A673 (cell line): ENCODE measurements around the gene HOXC12. TPM values are rescaled to one million over a fixed set of nuclear protein-coding genes. Genes with fewer than 3 reads are reported as not detected.

Experiments
- BruUV-seq: library from RNA; stranded (reverse); fragments of 400-500 nt; replicated peaks from 2 replicates; lab custom pipeline; 2021; lab: Mats Ljungman, UMichigan
- CTCF ChIA-PET: fragments of 300-600 bp; sonication (Branson Sonifier 250); formaldehyde crosslinking; loops from one replicate; lab custom pipeline; 2022; ENCODE audit warnings: antibody characterized with exemption; lab: Charles Lee
- POLR2A ChIA-PET: fragments of 300-600 bp; sonication (Branson Sonifier 250); formaldehyde crosslinking; loops from one replicate; lab custom pipeline; 2022; ENCODE audit warnings: antibody characterized with exemption; ENCODE audit not compliant: low non-redundant PET; lab: Charles Lee
- DNase-seq: peaks from one replicate; pipeline ENCODE4 v3.0.0-alpha.2; 2015; ENCODE audit warnings: low spot score
- H3K27ac ChIP-seq: fragments of 200-600 bp; sonication (generic); 2 replicates; pipeline ENCODE4 v1.5.1; 2016; ENCODE audit warnings: mixed run types, low read depth, mild to moderate bottlenecking, mixed read lengths, antibody characterized with exemption, low read length; ENCODE audit not compliant: poor library complexity, severe bottlenecking
- H3K27me3 ChIP-seq: fragments of 200-600 bp; sonication (generic); replicated peaks from 2 replicates; pipeline ENCODE4 v1.6.1; 2017; ENCODE audit warnings: mixed run types, low read depth, mild to moderate bottlenecking, mixed read lengths, antibody characterized with exemption, low read length; ENCODE audit not compliant: insufficient read depth, poor library complexity
- H3K36me3 ChIP-seq: fragments of 200-600 bp; sonication (generic); 2 replicates; pipeline ENCODE4 v1.6.1; 2016; ENCODE audit warnings: mixed run types, mild to moderate bottlenecking, mixed read lengths, antibody characterized with exemption, low read length; ENCODE audit not compliant: insufficient read depth, poor library complexity, severe bottlenecking
- H3K4me1 ChIP-seq: fragments of 200-600 bp; sonication (generic); 2 replicates; pipeline ENCODE4 v1.6.1; 2017; ENCODE audit warnings: mixed run types, mild to moderate bottlenecking, mixed read lengths, antibody characterized with exemption, low read length; ENCODE audit not compliant: insufficient read depth, poor library complexity, severe bottlenecking
- H3K4me3 ChIP-seq: fragments of 200-600 bp; sonication (generic); 2 replicates; pipeline ENCODE4 v1.5.1; 2016; ENCODE audit warnings: low read depth, mixed run types, mild to moderate bottlenecking, mixed read lengths, low read length; ENCODE audit not compliant: poor library complexity, severe bottlenecking
- H3K9me3 ChIP-seq: fragments of 200-600 bp; sonication (generic); 2 replicates; pipeline ENCODE4 v1.6.1; 2016; ENCODE audit warnings: mixed run types, low read depth, mild to moderate bottlenecking, mixed read lengths, antibody characterized with exemption, low read length; ENCODE audit not compliant: poor library complexity, severe bottlenecking
- CTCF ChIP-seq: fragments of 300-800, 200-600 bp; sonication (generic); conservative IDR thresholded peaks from 2 replicates; pipeline ENCODE4 v1.5.1; 2017; ENCODE audit warnings: low read depth, mild to moderate bottlenecking, antibody characterized with exemption, low read length, moderate library complexity, mixed read lengths
- EZH2 ChIP-seq: fragments of 200-600 bp; sonication (generic); IDR thresholded peaks from 2 replicates; pipeline ENCODE4 v1.6.1; 2017; ENCODE audit warnings: borderline replicate concordance, low read depth, mild to moderate bottlenecking, mixed read lengths, antibody characterized with exemption, low read length; ENCODE audit not compliant: poor library complexity, severe bottlenecking
- intact Hi-C: fragments of 100-400 bp; cut with micrococcal nuclease; formaldehyde crosslinking; loops from one replicate; pipeline ENCODE4 v1.10.0; 2022; ENCODE audit not compliant: unreplicated experiment
- total RNA-seq: library from RNA; stranded (reverse); gene quantifications from 2 replicates; pipeline ENCODE4 v1.2.3, GENCODE V29; 2021

Gene HOXC12
- total RNA-seq, 1 experiment from 2014 or later = 4.6 TPM

GRCh38 chr12:53953831-53954693 lies 641 bp upstream of the HOXC12 start:
- Histone ChIP-seq H3K4me3 (peak overlapping the region; percentile 62), H3K27me3 (peaks cover 6% of the 10 kb centered on the region), H3K9me3 (no peaks in the 10 kb centered on the region), H3K36me3 (no peaks in the 10 kb centered on the region), H3K27ac (no peak overlapping the region), H3K4me1 (peaks cover 3% of the 10 kb centered on the region)
- BruUV-seq = no TSS peak
- no peak for TF ChIP-seq CTCF
- TF ChIP-seq EZH2 = no peak
- ChIA-PET POLR2A (interaction anchor here (0.8 kb wide), 1 partner anchor 907 kb away, joined by 5 read pairs; no protein-coding TSS in a partner anchor), CTCF (no interaction called here)
- intact Hi-C loops = no loop called here
- no peak for DNase-seq

- H3K27me3 ChIP-seq = peaks cover 6% of the 10 kb centered on the region
- H3K4me3 ChIP-seq = peak overlapping the region; percentile 62
- H3K27ac ChIP-seq = peak overlapping the region; percentile 62
- no peaks in the 10 kb centered on the region for H3K9me3 ChIP-seq
- no peaks in the 10 kb centered on the region for H3K36me3 ChIP-seq
- DNase-seq = peak; percentile 58
- peaks cover 3% of the 10 kb centered on the region for H3K4me1 ChIP-seq
- intact Hi-C loops = no loop called here
- ChIA-PET POLR2A (interaction anchor here (0.6 to 0.8 kb wide), 3 partner anchors 13 to 908 kb away, joined by 5 to 9 read pairs (median 6); no protein-coding TSS in a partner anchor), CTCF (interaction anchor here (0.5 to 0.7 kb wide), 2 partner anchors 50 to 264 kb away, joined by 3 read pairs; no protein-coding TSS in a partner anchor)
- TF ChIP-seq CTCF (no peak), EZH2 (no peak)
- BruUV-seq = no TSS peak
Measured at GRCh38 chr12:53955036-53955775, 503 bp downstream of the HOXC12 start.

DNA sequence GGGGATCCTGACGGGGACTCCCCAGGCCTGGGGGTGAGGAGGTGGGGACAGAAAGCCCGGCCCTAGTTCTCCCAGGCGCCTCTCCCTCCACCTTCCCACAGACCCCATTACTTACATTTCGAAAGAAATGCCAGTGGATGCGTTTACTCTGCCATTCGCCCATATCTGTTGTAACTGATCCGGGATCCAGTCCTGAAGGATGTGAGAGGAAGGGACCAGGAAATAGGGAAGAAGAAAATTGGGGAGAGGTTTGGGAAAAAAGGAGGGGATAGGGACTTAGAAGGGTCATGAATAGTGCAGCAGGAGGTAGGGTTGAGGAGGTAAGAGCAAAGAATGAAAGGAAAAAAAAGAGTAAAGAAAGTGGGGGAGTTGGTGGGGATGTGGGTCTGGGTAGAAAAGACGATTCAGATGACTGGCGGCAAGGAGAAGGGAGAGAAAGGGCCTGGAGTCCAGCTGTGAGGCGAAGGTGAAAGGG lies 1.1 kb downstream of the HOXC12 start:
- no TSS peak for BruUV-seq
- DNase-seq = no peak
- Histone ChIP-seq H3K4me1 (peaks cover 3% of the 10 kb centered on the region), H3K9me3 (no peaks in the 10 kb centered on the region), H3K27me3 (peaks cover 6% of the 10 kb centered on the region), H3K36me3 (no peaks in the 10 kb centered on the region), H3K27ac (no peak overlapping the region), H3K4me3 (peak overlapping the region; percentile 62)
- TF ChIP-seq CTCF = no peak
- TF ChIP-seq EZH2 = no peak
- ChIA-PET CTCF (no interaction called here), POLR2A (interaction anchor here (0.6 kb wide), 1 partner anchor 170 kb away, joined by 9 read pairs; no protein-coding TSS in a partner anchor)
- intact Hi-C loops = no loop called here
